ENCODE results near the gene MLLT3. TPM values are rescaled to one million over a fixed set of nuclear protein-coding genes. Genes with fewer than 3 reads are reported as not detected.

The MLLT3 gene
- total and polyA plus RNA-seq, 2 of the 13 experiments (the other 11 are each of a cell fraction or from before 2014, with no cell fraction given): 12.3 to 12.6 TPM

DNA sequence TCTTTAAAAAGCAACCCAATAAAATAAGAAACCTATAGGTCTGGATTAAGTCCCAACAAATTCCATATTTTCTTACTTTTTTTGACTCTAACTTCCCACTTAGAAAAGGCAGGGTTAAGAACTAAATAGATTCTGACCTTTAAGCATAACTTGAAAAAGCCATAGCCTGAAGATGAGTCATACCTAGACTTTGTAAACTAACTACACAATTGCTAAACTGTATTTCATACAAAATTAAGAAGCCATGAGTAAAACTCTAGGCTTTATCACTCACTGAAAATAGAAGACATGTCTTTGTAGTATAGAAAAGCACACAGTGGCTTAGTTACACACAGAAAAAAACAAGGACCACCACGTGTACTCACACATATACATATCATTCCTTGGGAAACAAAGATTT lies 51.5 kb downstream of the MLLT3 start (continued):
- TF ChIP-seq ZNF616 (CRISPR knock-in tag; IDR thresholded peaks at IDR 0.05; ENCODE audit: low read depth) (no peak), NFIC (IDR thresholded peaks at IDR 0.05; ENCODE audit: low read length) (peak; percentile 39; the same call in 1 of the 2 replicates), FOXO1 (CRISPR knock-in tag; IDR thresholded peaks at IDR 0.05) (no peak), HMG20A (CRISPR knock-in tag; IDR thresholded peaks at IDR 0.05; ENCODE audit: borderline replicate concordance) (peak; percentile 26; the same call in 1 of the 2 replicates), ZFP1 (CRISPR knock-in tag; IDR thresholded peaks at IDR 0.05) (no peak), POGZ (CRISPR knock-in tag; IDR thresholded peaks at IDR 0.05) (no peak), CEBPB (IDR thresholded peaks at IDR 0.05; ENCODE audit: borderline replicate concordance, low read depth, low read length) (peak; percentile 7; the same call in 1 of the 2 replicates), RBM22 (optimal IDR thresholded peaks at IDR 0.05; ENCODE audit: low read length) (no peak), SOX5 (CRISPR knock-in tag; IDR thresholded peaks at IDR 0.05; ENCODE audit: borderline replicate concordance) (peak; percentile 37; the same call in 1 of the 2 replicates), HNRNPH1 (optimal IDR thresholded peaks at IDR 0.05; ENCODE audit: low read depth, low read length) (no peak), SOX13 (IDR thresholded peaks at IDR 0.05) (no peak), SOX13 (CRISPR knock-in tag; conservative IDR thresholded peaks at IDR 0.05 in 1 of 2, IDR thresholded peaks at IDR 0.05 in 1 of 2) (peak in 1 of 2 experiments; percentile 26; a peak in 1 of 4 replicates), ZNF207 (IDR thresholded peaks at IDR 0.05; ENCODE audit: borderline replicate concordance) (no peak), RXRB (CRISPR knock-in tag; IDR thresholded peaks at IDR 0.05; ENCODE audit: borderline replicate concordance) (peak; percentile 27; the same call in 1 of the 2 replicates), ZNF121 (CRISPR knock-in tag; IDR thresholded peaks at IDR 0.05) (no peak), FOXA3 (CRISPR knock-in tag; IDR thresholded peaks at IDR 0.05) (0 out of 2 replicates have a peak, but pooled peaks have one; percentile 24)
- TF ChIP-seq, protein P1, sequence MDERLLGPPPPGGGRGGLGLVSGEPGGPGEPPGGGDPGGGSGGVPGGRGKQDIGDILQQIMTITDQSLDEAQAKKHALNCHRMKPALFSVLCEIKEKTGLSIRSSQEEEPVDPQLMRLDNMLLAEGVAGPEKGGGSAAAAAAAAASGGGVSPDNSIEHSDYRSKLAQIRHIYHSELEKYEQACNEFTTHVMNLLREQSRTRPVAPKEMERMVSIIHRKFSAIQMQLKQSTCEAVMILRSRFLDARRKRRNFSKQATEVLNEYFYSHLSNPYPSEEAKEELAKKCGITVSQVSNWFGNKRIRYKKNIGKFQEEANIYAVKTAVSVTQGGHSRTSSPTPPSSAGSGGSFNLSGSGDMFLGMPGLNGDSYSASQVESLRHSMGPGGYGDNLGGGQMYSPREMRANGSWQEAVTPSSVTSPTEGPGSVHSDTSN (CRISPR knock-in tag; IDR thresholded peaks at IDR 0.05): no peak
- TF ChIP-seq, protein P2, sequence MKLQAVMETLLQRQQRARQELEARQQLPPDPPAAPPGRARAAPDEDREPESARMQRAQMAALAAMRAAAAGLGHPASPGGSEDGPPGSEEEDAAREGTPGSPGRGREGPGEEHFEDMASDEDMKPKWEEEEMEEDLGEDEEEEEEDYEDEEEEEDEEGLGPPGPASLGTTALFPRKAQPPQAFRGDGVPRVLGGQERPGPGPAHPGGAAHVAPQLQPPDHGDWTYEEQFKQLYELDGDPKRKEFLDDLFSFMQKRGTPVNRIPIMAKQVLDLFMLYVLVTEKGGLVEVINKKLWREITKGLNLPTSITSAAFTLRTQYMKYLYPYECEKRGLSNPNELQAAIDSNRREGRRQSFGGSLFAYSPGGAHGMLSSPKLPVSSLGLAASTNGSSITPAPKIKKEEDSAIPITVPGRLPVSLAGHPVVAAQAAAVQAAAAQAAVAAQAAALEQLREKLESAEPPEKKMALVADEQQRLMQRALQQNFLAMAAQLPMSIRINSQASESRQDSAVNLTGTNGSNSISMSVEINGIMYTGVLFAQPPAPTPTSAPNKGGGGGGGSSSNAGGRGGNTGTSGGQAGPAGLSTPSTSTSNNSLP (IDR thresholded peaks at IDR 0.05; ENCODE audit: low read depth, low read length): peak; percentile 16; the same call in 1 of the 2 replicates
- TF ChIP-seq, protein P3, sequence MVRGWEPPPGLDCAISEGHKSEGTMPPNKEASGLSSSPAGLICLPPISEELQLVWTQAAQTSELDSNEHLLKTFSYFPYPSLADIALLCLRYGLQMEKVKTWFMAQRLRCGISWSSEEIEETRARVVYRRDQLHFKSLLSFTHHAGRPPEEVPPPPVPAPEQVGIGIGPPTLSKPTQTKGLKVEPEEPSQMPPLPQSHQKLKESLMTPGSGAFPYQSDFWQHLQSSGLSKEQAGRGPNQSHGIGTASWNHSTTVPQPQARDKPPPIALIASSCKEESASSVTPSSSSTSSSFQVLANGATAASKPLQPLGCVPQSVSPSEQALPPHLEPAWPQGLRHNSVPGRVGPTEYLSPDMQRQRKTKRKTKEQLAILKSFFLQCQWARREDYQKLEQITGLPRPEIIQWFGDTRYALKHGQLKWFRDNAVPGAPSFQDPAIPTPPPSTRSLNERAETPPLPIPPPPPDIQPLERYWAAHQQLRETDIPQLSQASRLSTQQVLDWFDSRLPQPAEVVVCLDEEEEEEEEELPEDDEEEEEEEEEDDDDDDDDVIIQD (CRISPR knock-in tag; IDR thresholded peaks at IDR 0.05; ENCODE audit: low read depth): peak; percentile 29; the same call in 1 of the 2 replicates
- TF ChIP-seq, protein P4, sequence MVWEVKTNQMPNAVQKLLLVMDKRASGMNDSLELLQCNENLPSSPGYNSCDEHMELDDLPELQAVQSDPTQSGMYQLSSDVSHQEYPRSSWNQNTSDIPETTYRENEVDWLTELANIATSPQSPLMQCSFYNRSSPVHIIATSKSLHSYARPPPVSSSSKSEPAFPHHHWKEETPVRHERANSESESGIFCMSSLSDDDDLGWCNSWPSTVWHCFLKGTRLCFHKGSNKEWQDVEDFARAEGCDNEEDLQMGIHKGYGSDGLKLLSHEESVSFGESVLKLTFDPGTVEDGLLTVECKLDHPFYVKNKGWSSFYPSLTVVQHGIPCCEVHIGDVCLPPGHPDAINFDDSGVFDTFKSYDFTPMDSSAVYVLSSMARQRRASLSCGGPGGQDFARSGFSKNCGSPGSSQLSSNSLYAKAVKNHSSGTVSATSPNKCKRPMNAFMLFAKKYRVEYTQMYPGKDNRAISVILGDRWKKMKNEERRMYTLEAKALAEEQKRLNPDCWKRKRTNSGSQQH (CRISPR knock-in tag; IDR thresholded peaks at IDR 0.05; ENCODE audit: low read depth): no peak

Measured in HepG2 (cell line).